GM21737 (cell line): ENCODE results near the gene PPP1R7.

Experiments
- ATAC-seq: cut with Tn5 transposase; IDR thresholded peaks from one replicate; pipeline ENCODE4 v1.9.1; 2021; ENCODE audit warnings: mild to moderate bottlenecking, moderate library complexity; ENCODE audit not compliant: unreplicated experiment

The PPP1R7 gene

DNA sequence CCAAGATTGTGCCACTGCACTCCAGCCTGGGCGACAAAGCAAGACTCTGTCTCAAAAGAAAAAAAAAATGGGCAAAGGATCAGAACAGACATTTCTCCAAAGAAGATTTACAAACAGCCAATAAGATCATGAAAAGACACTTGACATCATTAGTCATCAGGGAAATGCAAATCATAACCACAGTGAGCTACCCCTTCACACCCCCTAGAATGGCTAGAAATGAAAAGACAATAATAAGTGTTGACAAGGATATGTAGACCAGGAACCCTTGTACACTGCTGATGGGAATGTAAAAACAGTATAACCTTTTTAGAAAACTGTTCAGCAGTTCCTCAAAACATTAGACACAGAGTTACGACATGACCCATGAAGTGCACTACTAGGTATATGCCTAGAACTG, 29.8 kb upstream of the PPP1R7 start:
- ATAC-seq = no peak

GRCh38 chr2:241121008-241121407, 29.3 kb upstream of the PPP1R7 start:
- ATAC-seq = no peak

DNA sequence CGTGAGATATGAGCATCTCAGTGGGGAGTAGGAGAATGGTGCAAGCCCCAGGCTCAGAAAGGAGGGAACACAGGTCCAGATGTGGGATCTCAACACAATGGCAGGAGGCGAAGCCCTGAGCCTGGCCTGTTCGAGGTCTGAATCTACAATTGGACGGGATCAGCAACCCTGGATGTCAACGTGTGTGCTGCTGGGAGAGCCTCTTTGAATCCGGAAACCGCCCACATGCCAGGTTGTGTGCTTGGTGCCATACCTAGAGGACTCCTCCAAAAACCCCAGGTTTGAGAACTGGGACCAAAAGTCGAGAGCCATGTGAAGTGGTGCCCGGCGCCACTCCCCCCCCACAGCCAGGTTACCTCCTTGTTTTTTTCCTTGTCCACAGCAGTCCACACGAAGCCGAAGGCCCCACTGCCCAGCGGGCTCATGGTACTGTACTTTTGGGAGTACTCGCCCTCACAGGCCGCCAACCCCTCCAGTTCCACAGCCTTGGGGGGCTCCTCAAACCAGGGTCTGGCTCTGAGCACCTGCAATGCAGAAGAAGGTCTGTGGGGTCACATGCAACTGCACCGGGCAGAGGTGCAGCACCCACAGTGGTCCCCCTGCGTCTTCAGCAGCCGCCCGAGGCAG, 27.8 kb upstream of the PPP1R7 start:
- no peak for ATAC-seq

GRCh38 chr2:241123816-241124536, 26.3 kb upstream of the PPP1R7 start:
- no peak for ATAC-seq

- no peak for ATAC-seq
Observed at GRCh38 chr2:241125626-241126025, 24.6 kb upstream of the PPP1R7 start.

DNA sequence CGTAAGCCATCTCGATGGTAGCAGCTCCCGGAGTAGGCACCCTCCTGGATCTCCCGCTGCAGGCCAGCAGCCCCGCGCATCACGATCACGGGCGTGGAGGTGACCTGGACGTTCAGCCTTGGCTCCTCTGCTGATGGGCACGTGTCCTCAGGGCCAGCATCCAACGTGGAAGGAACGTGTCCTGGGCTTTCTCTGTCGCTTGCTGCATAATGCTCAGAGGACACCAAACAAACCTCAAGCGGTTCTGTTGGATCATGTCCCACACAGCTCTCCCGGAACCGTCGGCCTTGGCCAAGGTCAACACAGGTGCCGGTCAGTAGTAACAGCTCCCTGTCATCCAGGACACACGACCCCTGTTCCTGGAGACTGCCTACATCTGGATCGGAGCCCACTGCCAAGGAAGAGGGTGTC, 24.1 kb upstream of the PPP1R7 start:
- ATAC-seq = no peak

GRCh38 chr2:241126771-241127202, 23.5 kb upstream of the PPP1R7 start:
- no peak for ATAC-seq

DNA sequence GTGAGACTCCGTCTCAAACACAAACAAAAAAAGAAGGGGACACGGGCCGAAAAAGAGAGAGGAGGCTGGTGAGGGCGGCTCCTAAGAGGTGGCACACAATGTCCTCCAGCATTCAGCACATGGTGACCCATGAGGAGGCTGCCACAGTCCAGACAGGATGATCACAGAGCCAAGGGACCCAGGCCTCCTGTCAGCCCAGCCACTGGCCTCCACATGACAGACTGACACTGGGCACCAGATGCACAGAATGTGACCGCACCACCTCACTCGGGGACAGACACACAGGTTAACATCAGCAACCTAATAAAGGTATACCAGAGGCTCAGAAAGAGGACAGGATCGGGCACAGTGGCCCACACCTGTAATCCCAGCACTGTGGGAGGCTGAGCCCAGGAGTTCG, 22.0 kb upstream of the PPP1R7 start:
- no peak for ATAC-seq

GRCh38 chr2:241129086-241129871, 21.0 kb upstream of the PPP1R7 start:
- no peak for ATAC-seq

DNA sequence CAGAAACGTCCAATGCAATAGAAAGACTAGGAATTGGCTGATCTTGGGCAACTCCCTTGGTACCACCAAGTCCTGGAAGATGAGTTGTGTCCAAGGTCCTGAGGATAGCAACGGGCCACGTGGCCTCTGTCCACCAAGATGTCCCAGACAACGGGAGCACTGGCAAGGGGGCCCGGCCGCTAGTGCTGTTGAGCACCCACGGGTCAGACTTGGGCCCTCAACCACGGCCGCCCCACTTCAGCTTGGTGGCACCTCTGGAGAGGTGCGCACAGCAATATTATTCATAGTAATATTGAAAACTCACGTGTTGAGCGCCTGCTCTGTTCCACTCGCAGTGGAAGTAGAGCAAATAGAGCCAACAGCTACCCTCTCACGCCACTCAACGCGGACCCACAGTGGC, 20.0 kb upstream of the PPP1R7 start:
- ATAC-seq = no peak

DNA sequence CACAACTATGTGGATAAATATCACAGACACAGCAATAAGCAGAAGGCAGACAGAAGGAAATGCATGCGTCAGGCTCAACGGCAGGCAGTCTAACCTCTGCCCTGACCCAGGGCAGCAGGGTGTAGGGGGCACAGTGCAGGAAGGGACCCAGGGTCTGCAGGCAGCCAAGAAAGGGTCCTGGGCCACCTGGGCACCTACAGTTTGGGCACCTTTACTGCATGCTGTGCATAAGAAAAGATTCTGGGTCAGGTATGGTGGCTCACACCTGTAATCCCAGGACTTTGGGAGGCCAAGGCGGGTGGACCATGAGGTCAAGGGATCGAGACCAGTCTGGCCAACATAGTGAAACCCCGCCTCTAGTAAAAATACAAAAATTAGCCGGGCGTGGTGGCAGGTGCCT, 18.7 kb upstream of the PPP1R7 start:
- ATAC-seq = no peak

GRCh38 chr2:241132538-241133435, 17.5 kb upstream of the PPP1R7 start:
- ATAC-seq = no peak

DNA sequence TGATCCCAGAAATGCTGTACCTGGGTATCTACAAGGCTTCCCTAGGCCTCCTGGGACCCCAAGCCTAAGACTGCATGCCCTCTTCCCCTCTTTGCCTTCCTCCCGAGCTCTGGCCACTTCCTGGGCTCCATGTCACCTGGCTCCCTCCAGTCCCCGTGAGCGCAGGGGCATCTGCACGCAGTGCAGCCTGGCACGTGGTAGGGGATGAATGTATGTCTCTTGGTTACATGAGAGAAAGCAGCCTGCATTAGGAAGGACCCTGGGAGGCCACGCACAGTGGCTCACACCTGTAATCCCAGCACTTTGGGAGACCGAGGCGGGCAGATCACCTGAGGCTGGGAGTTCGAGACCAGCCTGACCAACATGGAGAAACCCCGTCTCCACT, 16.8 kb upstream of the PPP1R7 start:
- no peak for ATAC-seq

GRCh38 chr2:241134711-241135110, 15.6 kb upstream of the PPP1R7 start:
- ATAC-seq = no peak

DNA sequence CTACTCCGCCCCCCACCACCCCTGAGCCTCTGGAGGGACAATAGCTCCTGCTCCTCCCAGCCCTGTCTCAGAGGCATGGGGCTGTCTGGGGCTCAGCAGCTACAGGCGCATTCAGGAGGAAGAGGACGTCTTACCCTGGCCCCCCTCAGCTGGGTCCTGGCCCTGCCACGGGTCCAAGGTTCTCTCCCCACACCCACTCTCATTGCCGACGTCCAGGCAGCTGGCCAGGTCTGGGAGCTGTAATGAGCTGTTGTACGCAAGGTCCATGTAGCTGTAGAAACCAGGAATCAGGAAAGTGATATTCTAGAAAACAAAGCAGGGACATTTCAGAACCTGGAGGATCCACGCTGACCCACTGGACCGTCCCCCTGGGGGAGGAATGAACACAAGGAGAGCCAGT, 14.5 kb upstream of the PPP1R7 start:
- ATAC-seq = no peak

DNA sequence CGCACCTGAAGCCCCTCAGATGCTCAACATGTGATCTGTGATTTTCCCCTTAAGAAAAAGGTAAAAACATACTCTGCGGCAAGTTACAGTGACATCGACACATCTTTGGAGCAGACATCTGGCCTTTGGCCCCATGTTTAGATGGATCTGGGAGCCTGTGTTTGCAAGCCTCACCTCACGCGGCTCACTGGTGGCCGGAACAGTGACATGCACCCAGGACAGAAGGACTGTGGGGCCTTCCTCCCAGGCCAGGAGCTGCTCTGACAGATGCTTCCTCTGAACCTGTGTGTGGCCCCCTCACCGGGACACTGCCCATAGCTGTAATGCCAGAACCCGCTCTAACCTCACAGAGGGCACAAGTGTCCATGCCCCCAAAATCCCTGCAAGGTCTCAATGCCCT, 14.1 kb upstream of the PPP1R7 start:
- no peak for ATAC-seq

DNA sequence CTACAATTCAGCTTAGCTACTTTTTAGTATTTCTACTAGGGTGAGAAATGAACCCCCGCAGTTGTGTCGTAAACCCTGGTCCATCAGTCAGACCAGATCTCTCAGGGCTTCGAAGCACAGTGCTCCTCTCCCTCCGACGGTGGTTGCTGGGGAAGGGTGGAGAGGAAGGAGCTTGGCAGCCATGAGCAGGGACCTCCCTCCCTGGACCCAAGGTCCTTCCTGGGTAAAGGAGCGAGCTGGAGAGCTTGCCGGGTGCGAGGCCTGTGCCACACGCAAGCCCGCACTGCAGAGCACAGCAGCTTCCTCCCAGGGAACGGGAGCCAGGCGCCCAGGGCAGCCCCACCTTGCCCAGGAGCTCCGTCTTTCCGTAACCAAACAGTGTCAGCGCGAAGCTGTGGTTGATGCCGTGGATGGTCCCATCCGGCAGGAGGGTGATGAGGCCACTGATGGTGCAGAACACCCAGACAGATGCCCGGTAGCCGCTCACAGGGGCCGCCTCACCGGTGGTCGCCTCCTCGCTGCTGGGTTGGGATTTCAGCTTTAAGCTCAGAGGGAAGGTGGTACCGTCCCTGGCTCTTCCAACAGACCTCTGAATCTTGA, 13.5 kb upstream of the PPP1R7 start:
- ATAC-seq = no peak

DNA sequence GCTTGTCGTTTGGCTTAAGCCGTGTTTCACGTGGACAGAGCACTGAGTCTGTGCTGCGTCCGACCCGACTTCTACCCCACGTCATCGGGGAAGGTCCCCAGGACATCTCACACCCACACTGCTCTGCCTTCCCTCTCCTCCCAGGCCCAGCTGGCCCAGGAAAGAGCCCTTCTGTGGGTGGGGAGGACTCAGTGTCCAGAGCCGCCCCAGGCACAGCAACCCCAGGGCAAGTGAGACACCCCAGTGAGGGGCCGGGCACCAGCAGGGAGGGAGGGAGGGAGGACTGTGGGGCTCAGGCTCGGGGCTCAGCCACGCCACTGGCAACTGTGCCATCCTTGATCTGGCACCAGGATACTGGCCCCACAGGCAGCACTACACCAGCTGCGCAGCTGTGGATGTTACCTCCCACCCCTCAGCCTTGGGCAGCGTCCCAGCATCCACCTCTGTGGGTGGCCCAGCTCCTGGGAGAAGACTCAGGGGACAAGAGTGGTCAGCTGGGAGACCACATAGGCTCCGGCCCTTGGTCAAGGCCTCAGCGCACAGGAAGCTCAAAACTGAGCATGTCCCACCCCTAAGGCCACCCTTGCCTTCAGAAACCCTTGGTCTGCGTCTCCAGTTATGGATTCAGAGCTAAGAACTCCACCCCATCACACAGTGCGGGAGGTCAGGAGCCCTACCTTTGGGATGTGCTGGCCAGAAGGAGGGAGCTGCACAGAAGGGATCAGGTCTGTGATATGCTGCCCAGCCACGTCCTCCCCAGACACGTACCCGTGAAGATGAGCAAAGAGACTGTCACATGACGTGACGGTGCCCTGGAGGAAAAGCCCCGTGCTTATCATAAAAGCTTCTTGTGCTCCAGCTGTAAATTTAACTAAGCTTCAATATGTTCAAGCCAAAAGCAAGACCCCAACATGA, 12.7 kb upstream of the PPP1R7 start:
- ATAC-seq = no peak

- no peak for ATAC-seq
Observed at GRCh38 chr2:241138471-241138870, 11.8 kb upstream of the PPP1R7 start.
